Lower lobe of right lung (tissue), 2 donors: ENCODE measurements around the gene YLPM1. TPM values are rescaled to one million over a fixed set of nuclear protein-coding genes. Genes with fewer than 3 reads are reported as not detected.

ENCODE experiments used
- ATAC-seq, 2 donors: fragments of 200-7000 bp; cut with Tn5 transposase; one replicate each; pipeline ENCODE4 v1.9.1; 2020 to 2022; ENCODE audit warnings: mild to moderate bottlenecking in 2 of 2, moderate library complexity in 2 of 2
- DNase-seq: peaks from one replicate; pipeline ENCODE4 v3.0.0-alpha.2; 2020
- H3K27ac ChIP-seq: fragments of 200-600 bp; one replicate; pipeline ENCODE4 v1.8.0; 2022
- H3K27me3 ChIP-seq: fragments of 200-600 bp; one replicate; pipeline ENCODE4 v1.8.0; 2022; ENCODE audit warnings: low read depth
- H3K36me3 ChIP-seq: fragments of 200-600 bp; one replicate; pipeline ENCODE4 v1.8.0; 2022; ENCODE audit warnings: mild to moderate bottlenecking
- H3K4me1 ChIP-seq: fragments of 200-600 bp; one replicate; pipeline ENCODE4 v1.8.0; 2022
- H3K4me3 ChIP-seq: fragments of 200-600 bp; one replicate; pipeline ENCODE4 v1.8.0; 2022; ENCODE audit warnings: mild to moderate bottlenecking
- H3K9me3 ChIP-seq: fragments of 200-600 bp; one replicate; pipeline ENCODE4 v1.8.0; 2022
- intact Hi-C: fragments of 100-400 bp; cut with DNase I; formaldehyde crosslinking; loops from one replicate; pipeline ENCODE4 v1.11.0; 2022
- total RNA-seq: library from RNA; stranded (reverse); fragmentation: NEBNext Ultra II Directional; extraction: Animal tissue kit (Norgen Biotek cat#: 25700); gene quantifications from one replicate; pipeline ENCODE4 v1.2.1, GENCODE V29; 2021
- TF ChIP-seq, protein P1 (sequence below): fragments of 200-600 bp; IDR thresholded peaks from one replicate; pipeline ENCODE4 v1.8.0; 2022; ENCODE audit warnings: antibody characterized with exemption, mild to moderate bottlenecking
- donor health status: DM: no; HTN: yes; CAD: no; lungs with severe emphysema.

The YLPM1 gene
- total RNA-seq, 1 donor from 2014 or later = 58.0 TPM

DNA sequence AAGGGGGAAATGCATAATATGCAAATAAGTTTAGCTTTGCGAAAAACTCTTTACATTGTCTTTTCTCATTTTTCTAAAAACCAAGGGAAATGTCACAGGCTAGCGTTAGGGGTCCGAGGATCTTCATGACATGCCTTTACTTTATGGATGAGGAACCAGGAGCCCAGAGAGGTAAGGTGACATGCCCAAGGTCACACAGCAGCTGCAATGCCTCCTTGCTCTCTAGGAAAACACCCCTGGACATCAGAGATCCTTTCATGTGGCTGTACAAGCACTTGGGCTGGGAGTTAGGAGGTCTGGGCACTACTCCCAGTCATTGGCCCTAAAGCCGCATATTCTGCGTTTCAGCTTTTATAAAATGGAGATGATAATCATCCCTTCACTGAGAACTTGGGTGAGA, 112.1 kb downstream of the YLPM1 start:
- DNase-seq = no peak

DNA sequence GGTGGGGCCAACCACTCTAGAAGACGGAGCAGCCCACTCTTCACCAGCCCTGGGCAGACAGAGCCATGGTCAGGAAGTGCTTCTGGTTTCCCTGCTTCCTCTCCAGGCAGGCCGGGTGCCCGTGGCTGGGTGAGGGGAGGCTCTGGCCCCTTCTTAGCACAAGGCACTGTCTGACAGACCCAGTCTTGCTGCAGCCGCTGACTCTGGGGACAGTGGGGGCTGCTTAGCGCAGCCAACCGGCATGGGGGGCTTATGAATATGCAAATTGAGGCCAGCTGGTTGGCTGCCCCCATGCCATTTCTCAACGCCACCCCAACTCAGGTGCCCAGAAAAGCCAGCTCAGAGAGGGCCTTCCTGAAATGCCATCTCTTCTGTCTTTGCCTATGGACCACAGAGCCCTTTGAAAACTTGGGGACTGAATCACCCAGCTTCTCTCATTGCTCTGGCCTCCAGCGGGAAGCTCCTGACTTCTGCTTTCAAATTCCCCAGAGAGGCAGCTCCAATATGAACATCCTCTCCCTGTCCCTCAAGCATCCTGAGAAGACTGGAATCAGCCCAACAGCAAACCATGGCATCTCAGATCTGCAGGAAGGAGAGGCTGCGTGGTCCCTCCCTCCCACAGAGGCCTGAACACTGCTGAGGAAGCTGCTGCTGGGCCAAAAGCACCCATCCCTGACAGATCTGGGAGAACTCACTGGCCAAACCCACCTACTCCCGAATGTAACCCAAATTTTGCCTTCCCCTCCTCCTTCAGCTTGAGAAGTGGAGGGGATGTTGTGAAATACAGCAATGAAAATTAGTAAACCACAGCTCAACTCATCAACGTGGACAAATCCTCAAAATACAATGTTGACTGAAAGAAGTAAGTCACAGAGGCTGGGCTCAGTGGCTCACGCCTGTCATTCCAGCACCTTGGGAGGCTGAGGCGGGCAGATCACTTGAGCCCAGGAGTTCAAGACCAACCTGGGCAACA, 113.1 kb downstream of the YLPM1 start, which contains the start of gene PROX2:
PROX2 (minus strand) TSS at position 205 of the 973 bp plus-strand sequence. CDS start 12,311 bp downstream, outside the sequence.
- H3K4me3 ChIP-seq = no peak within 1 kb of the TSS
- no peaks in the 10 kb centered on the region for H3K36me3 ChIP-seq
- H3K27ac ChIP-seq = no peak within 1 kb of the TSS
- no peaks in the 10 kb centered on the region for H3K9me3 ChIP-seq
- ATAC-seq (no peak), DNase-seq (no peak)
- TF ChIP-seq, protein P1, sequence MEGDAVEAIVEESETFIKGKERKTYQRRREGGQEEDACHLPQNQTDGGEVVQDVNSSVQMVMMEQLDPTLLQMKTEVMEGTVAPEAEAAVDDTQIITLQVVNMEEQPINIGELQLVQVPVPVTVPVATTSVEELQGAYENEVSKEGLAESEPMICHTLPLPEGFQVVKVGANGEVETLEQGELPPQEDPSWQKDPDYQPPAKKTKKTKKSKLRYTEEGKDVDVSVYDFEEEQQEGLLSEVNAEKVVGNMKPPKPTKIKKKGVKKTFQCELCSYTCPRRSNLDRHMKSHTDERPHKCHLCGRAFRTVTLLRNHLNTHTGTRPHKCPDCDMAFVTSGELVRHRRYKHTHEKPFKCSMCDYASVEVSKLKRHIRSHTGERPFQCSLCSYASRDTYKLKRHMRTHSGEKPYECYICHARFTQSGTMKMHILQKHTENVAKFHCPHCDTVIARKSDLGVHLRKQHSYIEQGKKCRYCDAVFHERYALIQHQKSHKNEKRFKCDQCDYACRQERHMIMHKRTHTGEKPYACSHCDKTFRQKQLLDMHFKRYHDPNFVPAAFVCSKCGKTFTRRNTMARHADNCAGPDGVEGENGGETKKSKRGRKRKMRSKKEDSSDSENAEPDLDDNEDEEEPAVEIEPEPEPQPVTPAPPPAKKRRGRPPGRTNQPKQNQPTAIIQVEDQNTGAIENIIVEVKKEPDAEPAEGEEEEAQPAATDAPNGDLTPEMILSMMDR = no peak
- peaks cover 12% of the 10 kb centered on the region for H3K4me1 ChIP-seq
- intact Hi-C loops = no loop called here
- no peaks in the 10 kb centered on the region for H3K27me3 ChIP-seq

More for the DNA sequence above, 112.1 kb downstream of the YLPM1 start:
- TF ChIP-seq, protein P1 = no peak
- Histone ChIP-seq H3K4me1 (peaks cover 8% of the 10 kb centered on the region), H3K27ac (no peak overlapping the region), H3K4me3 (no peak overlapping the region), H3K9me3 (no peaks in the 10 kb centered on the region), H3K27me3 (no peaks in the 10 kb centered on the region), H3K36me3 (no peaks in the 10 kb centered on the region)
- intact Hi-C loops = no loop called here
- ATAC-seq = no peak

DNA sequence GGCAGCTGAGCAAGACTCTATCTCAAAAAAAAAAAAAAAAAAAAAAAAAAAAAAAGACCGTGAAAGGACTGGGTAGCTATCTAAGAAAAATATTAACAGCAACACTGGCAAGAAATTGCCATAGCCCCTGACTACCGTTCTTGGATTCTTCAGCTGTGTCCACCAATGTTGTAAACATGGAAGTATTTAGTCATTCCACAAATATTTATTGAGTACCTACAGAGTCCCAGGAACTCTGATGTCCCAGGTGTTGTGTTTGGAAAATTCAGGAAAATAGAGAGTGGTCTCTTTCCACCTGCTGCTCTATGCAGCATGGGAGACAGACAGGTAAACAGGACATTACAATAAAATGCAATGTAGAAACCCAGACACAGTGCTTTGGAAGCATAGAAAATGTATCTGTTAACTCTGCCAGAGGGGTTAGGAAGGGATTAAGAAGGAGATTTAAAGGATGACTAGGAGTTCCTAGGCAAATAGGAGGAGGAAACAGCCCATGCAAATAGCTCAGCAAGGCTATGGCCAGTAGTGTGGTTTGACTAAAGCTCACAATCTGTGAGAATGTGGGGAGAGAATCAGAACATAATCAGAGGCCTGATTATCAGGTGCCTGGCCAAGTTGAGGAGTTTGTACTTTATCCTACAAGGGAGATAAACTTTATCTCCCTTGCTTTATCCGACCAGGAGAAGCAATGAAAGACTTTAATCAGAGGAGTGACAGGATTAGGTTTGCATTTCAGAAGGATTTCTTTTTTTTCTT, 116.5 kb downstream of the YLPM1 start:
- H3K9me3 ChIP-seq = no peaks in the 10 kb centered on the region
- H3K27ac ChIP-seq = no peak overlapping the region
- TF ChIP-seq, protein P1 = no peak
- H3K4me1 ChIP-seq = peaks cover 37% of the 10 kb centered on the region
- intact Hi-C loops = no loop called here
- H3K4me3 ChIP-seq = no peak overlapping the region
- DNase-seq (no peak), ATAC-seq (no peak)
- no peaks in the 10 kb centered on the region for H3K27me3 ChIP-seq
- peaks cover 7% of the 10 kb centered on the region for H3K36me3 ChIP-seq

DNA sequence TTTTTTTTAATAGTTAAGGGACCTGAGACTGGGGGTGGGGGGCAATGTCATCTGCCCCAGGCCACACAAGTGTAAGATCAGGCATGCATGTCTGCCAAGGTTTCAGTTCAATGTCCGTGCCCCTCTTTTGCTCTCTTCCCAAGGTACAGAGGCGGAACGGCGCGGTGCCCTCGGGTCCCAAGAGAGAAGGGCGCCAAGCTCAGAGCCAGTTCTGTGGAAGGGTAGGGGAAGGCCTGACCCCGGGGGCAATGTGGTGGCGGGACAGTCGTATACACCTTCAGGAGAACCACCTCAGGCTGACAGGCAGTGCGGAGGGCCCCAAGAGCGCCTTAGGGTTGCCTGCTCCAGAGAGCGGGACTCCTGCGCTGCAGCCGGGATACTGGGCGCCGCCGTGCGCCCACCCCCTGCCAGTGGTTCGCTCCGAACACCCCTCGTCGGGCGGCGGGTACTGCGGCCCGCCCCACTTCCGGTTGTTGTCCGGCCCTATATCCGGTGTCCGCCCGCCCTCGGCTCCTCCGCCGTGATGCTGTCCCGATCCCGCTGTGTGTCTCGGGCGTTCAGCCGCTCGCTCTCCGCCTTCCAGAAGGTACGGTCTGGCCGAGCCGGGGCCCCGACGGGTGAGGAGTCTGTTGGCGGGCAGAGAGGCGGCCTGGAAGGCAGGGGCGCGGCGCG, 118.5 kb downstream of the YLPM1 start, which contains the start of gene DLST:
DLST (plus strand) TSS at position 486 of the 672 bp plus-strand sequence; CDS start at position 524, 38 bp downstream.
- Histone ChIP-seq H3K4me1 (peaks cover 49% of the 10 kb centered on the region), H3K27ac (peak within 1 kb of the TSS; percentile 95), H3K4me3 (peak within 1 kb of the TSS; percentile 95), H3K9me3 (no peaks in the 10 kb centered on the region), H3K27me3 (no peaks in the 10 kb centered on the region), H3K36me3 (peaks cover 22% of the 10 kb centered on the region)
- TF ChIP-seq, protein P1 = no peak
- intact Hi-C loops = no loop called here
- ATAC-seq = peak; percentile 99
- DNase-seq = peak; percentile 91
